SK-N-DZ (cell line): ENCODE results near the gene AMBRA1.

Source experiments
- DNase-seq: peaks from one replicate; pipeline ENCODE4 v3.0.0-alpha.2; 2015; ENCODE audit warnings: low spot score

Gene AMBRA1

GRCh38 chr11:46445192-46445919 lies 148.5 kb downstream of the AMBRA1 start:
- DNase-seq = no peak

- no peak for DNase-seq
These were observed 149.5 kb downstream of the AMBRA1 start for GRCh38 chr11:46444305-46444704.

GRCh38 chr11:46438211-46438610 lies 155.6 kb downstream of the AMBRA1 start:
- peak; percentile 77 for DNase-seq

- DNase-seq = no peak
These were observed 156.6 kb downstream of the AMBRA1 start for GRCh38 chr11:46437122-46437689.

- DNase-seq = no peak
These were observed 157.7 kb downstream of the AMBRA1 start for GRCh38 chr11:46436113-46436512.

- DNase-seq = no peak
These were observed 158.1 kb downstream of the AMBRA1 start for GRCh38 chr11:46435679-46436078.

GRCh38 chr11:46431211-46431610 lies 162.6 kb downstream of the AMBRA1 start:
- no peak for DNase-seq

GRCh38 chr11:46429717-46430116 lies 164.1 kb downstream of the AMBRA1 start:
- DNase-seq = no peak

- no peak for DNase-seq
These were observed 166.5 kb downstream of the AMBRA1 start for GRCh38 chr11:46427364-46427763.

- DNase-seq = no peak
These were observed 167.4 kb downstream of the AMBRA1 start for GRCh38 chr11:46426233-46426991.

- DNase-seq = no peak
These were observed 171.2 kb downstream of the AMBRA1 start for GRCh38 chr11:46422588-46422987.

GRCh38 chr11:46421257-46421880 lies 172.5 kb downstream of the AMBRA1 start:
- no peak for DNase-seq

- DNase-seq = no peak
These were observed 173.3 kb downstream of the AMBRA1 start for GRCh38 chr11:46420513-46420912.

GRCh38 chr11:46418751-46419150 lies 175.1 kb downstream of the AMBRA1 start:
- no peak for DNase-seq

- DNase-seq = no peak
These were observed 176.1 kb downstream of the AMBRA1 start for GRCh38 chr11:46417711-46418110.

- DNase-seq = no peak
These were observed 178.9 kb downstream of the AMBRA1 start for GRCh38 chr11:46414879-46415278.

- DNase-seq = no peak
These were observed 179.4 kb downstream of the AMBRA1 start for GRCh38 chr11:46414466-46414796.

- no peak for DNase-seq
These were observed 179.9 kb downstream of the AMBRA1 start for GRCh38 chr11:46413760-46414465.

GRCh38 chr11:46410021-46410420 lies 183.8 kb downstream of the AMBRA1 start:
- DNase-seq = no peak

GRCh38 chr11:46408407-46408986 lies 185.3 kb downstream of the AMBRA1 start:
- no peak for DNase-seq

GRCh38 chr11:46407635-46408034 lies 186.2 kb downstream of the AMBRA1 start:
- no peak for DNase-seq
